Osteoblast (primary cell): ENCODE results near the gene HGFAC. TPM values are rescaled to one million over a fixed set of nuclear protein-coding genes. Genes with fewer than 3 reads are reported as not detected.
"Not testable (repeated sequence)": the region's sequence is repeated elsewhere in the genome, so short reads cannot be mapped to it uniquely, and the experiment has no call there.

Experiments
- DNase-seq: peaks from one replicate; pipeline ENCODE4 v3.0.0; 2011; ENCODE audit warnings: low spot score, mixed read lengths; ENCODE audit not compliant: insufficient read length; ENCODE audit errors: missing footprints
- H2AFZ ChIP-seq: 2 replicates; pipeline ENCODE4 v1.6.0; 2011; ENCODE audit warnings: mild to moderate bottlenecking, low read length
- H3K27ac ChIP-seq: 2 replicates; pipeline ENCODE4 v1.5.1; 2011; ENCODE audit warnings: mild to moderate bottlenecking, low read depth, low read length, moderate library complexity
- H3K27me3 ChIP-seq: 2 replicates; pipeline ENCODE4 v1.6.0; 2012; ENCODE audit warnings: mild to moderate bottlenecking, control low read depth, inconsistent platforms, low read length, moderate library complexity; ENCODE audit not compliant: insufficient read depth
- H3K36me3 ChIP-seq: 2 replicates; pipeline ENCODE4 v1.5.1; 2011; ENCODE audit warnings: mild to moderate bottlenecking, low read length, control low read depth, moderate library complexity; ENCODE audit not compliant: insufficient read depth
- H3K4me1 ChIP-seq: 2 replicates; pipeline ENCODE4 v1.5.1; 2011; ENCODE audit warnings: mild to moderate bottlenecking, low read length, control low read depth, moderate library complexity; ENCODE audit not compliant: insufficient read depth
- H3K4me2 ChIP-seq: 2 replicates; pipeline ENCODE4 v1.6.0; 2011; ENCODE audit warnings: mild to moderate bottlenecking, low read length; ENCODE audit not compliant: insufficient read depth
- H3K4me3 ChIP-seq: fragments of 200-600 bp; sonication (generic); 3 replicates; pipeline ENCODE4 v1.5.1; 2012; ENCODE audit warnings: mild to moderate bottlenecking, low read length, inconsistent platforms; ENCODE audit not compliant: insufficient read depth
- H3K79me2 ChIP-seq: 2 replicates; pipeline ENCODE4 v1.6.0; 2012; ENCODE audit warnings: mild to moderate bottlenecking, low read length, control low read depth, inconsistent platforms; ENCODE audit not compliant: insufficient read depth
- H3K9me3 ChIP-seq: 2 replicates; pipeline ENCODE4 v1.5.1; 2011; ENCODE audit warnings: low read depth, low read length, control low read depth
- H4K20me1 ChIP-seq: 2 replicates; pipeline ENCODE4 v1.6.0; 2012; ENCODE audit warnings: mild to moderate bottlenecking, low read length, control low read depth; ENCODE audit not compliant: insufficient read depth
- CTCF ChIP-seq: IDR thresholded peaks from 2 replicates; pipeline ENCODE4 v1.5.1; 2011; ENCODE audit warnings: mild to moderate bottlenecking, low read depth, low read length, moderate library complexity; ENCODE audit errors: extremely low read depth
- total RNA-seq: library from RNA; depleted of rRNA; stranded (reverse); fragments of >200 nt; gene quantifications from 2 replicates; pipeline ENCODE4 v1.2.3, GENCODE V29; 2012

Gene HGFAC
- total RNA-seq, 1 donor = not detected

GRCh38 chr4:3452376-3452775, 10.6 kb downstream of the HGFAC start:
- no peaks in the 10 kb centered on the region for H3K36me3 ChIP-seq
- no peaks in the 10 kb centered on the region for H3K79me2 ChIP-seq
- H3K9me3 ChIP-seq = peaks cover 2% of the 10 kb centered on the region
- H3K4me2 ChIP-seq = peak overlapping the region; percentile 43
- no peak overlapping the region for H3K27ac ChIP-seq
- peaks cover 9% of the 10 kb centered on the region for H3K4me1 ChIP-seq
- DNase-seq = no peak
- H2AFZ ChIP-seq = peak overlapping the region; percentile 13
- H4K20me1 ChIP-seq = no peaks in the 10 kb centered on the region
- TF ChIP-seq CTCF = peak; percentile 41
- no peak overlapping the region for H3K4me3 ChIP-seq
- no peaks in the 10 kb centered on the region for H3K27me3 ChIP-seq

GRCh38 chr4:3455596-3455995, 13.8 kb downstream of the HGFAC start:
- not testable (repeated sequence) for H3K27me3 ChIP-seq, H2AFZ ChIP-seq, H4K20me1 ChIP-seq, H3K9me3 ChIP-seq, H3K4me3 ChIP-seq, H3K4me2 ChIP-seq, H3K79me2 ChIP-seq, H3K27ac ChIP-seq, DNase-seq, H3K36me3 ChIP-seq, H3K4me1 ChIP-seq

DNA sequence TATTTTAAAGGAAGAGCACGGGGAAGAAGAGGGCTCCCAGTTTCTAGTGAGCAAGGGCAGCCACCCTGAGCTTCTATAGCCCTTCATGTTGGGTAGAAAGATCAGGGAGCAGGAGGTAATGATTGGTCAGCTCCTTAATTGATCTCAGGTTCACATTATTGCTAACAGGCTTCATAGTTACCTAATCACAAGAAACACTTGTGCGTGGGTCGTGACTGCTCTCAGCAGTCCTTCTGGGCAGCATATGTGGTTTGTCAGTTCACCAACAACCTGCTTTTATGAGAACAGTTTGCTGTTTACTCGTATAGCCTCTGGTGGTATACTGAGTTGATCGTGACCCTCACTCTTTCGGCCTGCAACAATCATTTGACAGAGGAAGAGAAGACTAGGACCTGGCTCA, 16.6 kb downstream of the HGFAC start:
- TF ChIP-seq CTCF = no peak
- Histone ChIP-seq H3K27ac (no peak overlapping the region), H3K9me3 (peaks cover 2% of the 10 kb centered on the region), H3K27me3 (peaks cover 31% of the 10 kb centered on the region), H2AFZ (no peak overlapping the region), H3K4me1 (no peaks in the 10 kb centered on the region), H3K79me2 (no peaks in the 10 kb centered on the region), H4K20me1 (no peaks in the 10 kb centered on the region), H3K36me3 (no peaks in the 10 kb centered on the region), H3K4me2 (no peak overlapping the region), H3K4me3 (no peak overlapping the region)
- DNase-seq = no peak

- peaks cover 38% of the 10 kb centered on the region for H3K27me3 ChIP-seq
- not testable (repeated sequence) for H4K20me1 ChIP-seq, H3K4me2 ChIP-seq, H3K4me3 ChIP-seq, DNase-seq, H2AFZ ChIP-seq, H3K4me1 ChIP-seq, H3K27ac ChIP-seq, H3K36me3 ChIP-seq, H3K9me3 ChIP-seq, H3K79me2 ChIP-seq
Measured at GRCh38 chr4:3459156-3459555, 17.4 kb downstream of the HGFAC start.

GRCh38 chr4:3460926-3461325, 19.2 kb downstream of the HGFAC start:
- no peak overlapping the region for H3K4me3 ChIP-seq
- H4K20me1 ChIP-seq = no peaks in the 10 kb centered on the region
- H3K4me2 ChIP-seq = no peak overlapping the region
- H3K4me1 ChIP-seq = no peaks in the 10 kb centered on the region
- H2AFZ ChIP-seq = no peak overlapping the region
- H3K79me2 ChIP-seq = no peaks in the 10 kb centered on the region
- no peaks in the 10 kb centered on the region for H3K36me3 ChIP-seq
- H3K27me3 ChIP-seq = peaks cover 42% of the 10 kb centered on the region
- DNase-seq = no peak
- H3K27ac ChIP-seq = no peak overlapping the region
- no peaks in the 10 kb centered on the region for H3K9me3 ChIP-seq
- no peak for TF ChIP-seq CTCF
